Right lobe of liver (tissue), 6 donors: ENCODE measurements around the gene MS4A2. TPM values are rescaled to one million over a fixed set of nuclear protein-coding genes. Genes with fewer than 3 reads are reported as not detected.

Experiments used
- ATAC-seq, 4 donors: fragments of 200-7000 bp; cut with Tn5 transposase; one replicate each; pipeline ENCODE4 v1.9.1; 2020; ENCODE audit warnings: mild to moderate bottlenecking in 4 of 4, moderate library complexity in 4 of 4
- DNase-seq, 3 donors: peaks; one replicate each; pipeline ENCODE4 v3.0.0-alpha.2; 2020
- H3K27ac ChIP-seq, 3 donors: fragments of 200-600 bp; one replicate each; pipeline ENCODE4 v1.8.0; 2022
- H3K27me3 ChIP-seq, 2 donors: fragments of 200-600 bp; one replicate each; pipeline ENCODE4 v1.8.0; 2022
- H3K36me3 ChIP-seq, 4 donors: fragments of 200-600 bp; sonication (generic) in 1 of 4; one replicate each; pipeline versions ENCODE4 v1.5.1 to v1.8.0; 2017 to 2022; ENCODE audit warnings: control low read depth in 1 of 4
- H3K4me1 ChIP-seq, 4 donors: fragments of 200-600 bp; sonication (generic) in 1 of 4; one replicate each; pipeline versions ENCODE4 v1.5.1 to v1.8.0; 2017 to 2022; ENCODE audit warnings: control low read depth in 1 of 4
- H3K4me3 ChIP-seq, 3 donors: fragments of 200-600 bp; one replicate each; pipeline ENCODE4 v1.8.0; 2022
- H3K9me3 ChIP-seq, 4 donors: fragments of 200-600 bp; sonication (generic) in 1 of 4; one replicate each; pipeline versions ENCODE4 v1.5.1 to v1.8.0; 2017 to 2022; ENCODE audit warnings: control low read depth in 1 of 4
- POLR2A ChIP-seq: fragments of 450-650 bp; IDR thresholded peaks from one replicate; pipeline ENCODE4 v1.6.1; 2017; ENCODE audit warnings: antibody characterized with exemption, mild to moderate bottlenecking
- WGBS: methylation state at CpG from one replicate; pipeline ENCODE4 v1.1.6; 2018; ENCODE audit warnings: low coverage, low lambda C conversion rate; ENCODE audit not compliant: insufficient coverage; ENCODE audit errors: missing lambda C conversion rate; 5-methylcytosine and 5-hydroxymethylcytosine counted together
- intact Hi-C, 2 donors: fragments of 100-400 bp; cut with DNase I; formaldehyde crosslinking; loops; one replicate each; pipeline versions ENCODE4 v1.11.2 to v1.14.1; 2022
- total RNA-seq, 6 experiments: library from RNA; depleted of rRNA in 2 of 6; stranded (reverse); fragments of >200 nt in 2 of 6; fragmentation: NEBNext Ultra II Directional in 3 of 6; extraction: Animal tissue kit (Norgen Biotek cat#: 25700) in 3 of 6; gene quantifications; one replicate each; pipeline versions ENCODE4 v1.1.0 to v1.2.4, GENCODE V29; 2016 to 2023
- TF ChIP-seq, protein P1 (sequence below), 4 donors: fragments of 200-600 bp in 3 of 4; fragments of 450-650 bp in 1 of 4; IDR thresholded peaks; one replicate each; pipeline versions ENCODE4 v1.5.1 to v1.8.0; 2016 to 2022; ENCODE audit warnings: antibody characterized with exemption in 4 of 4, mild to moderate bottlenecking in 2 of 4
- donor health status: DM: no; HTN: yes; CAD: no.
- donor health status: DM: no; HTN: no; CAD: no.
- donor health status: DM: no; HTN: no; CAD: no.
- donor health status: DM: no; HTN: yes; CAD: no.
- donor health status: DM: no; HTN: yes; CAD: no.

The MS4A2 gene
- total RNA-seq, 6 experiments from 2014 or later = 0.20 TPM; not detected in 5

- 44% methylated on average over 2 of the region's 2 CpGs for WGBS
- ATAC-seq (no peak), DNase-seq (no peak)
- Histone ChIP-seq H3K27ac (no peak overlapping the region), H3K4me3 (no peak overlapping the region), H3K4me1 (no peaks in the 10 kb centered on the region), H3K36me3 (no peaks in the 10 kb centered on the region), H3K9me3 (no peaks in the 10 kb centered on the region), H3K27me3 (no peaks in the 10 kb centered on the region)
- intact Hi-C loops = no loop called here
- TF ChIP-seq POLR2A = no peak
- TF ChIP-seq, protein P1, sequence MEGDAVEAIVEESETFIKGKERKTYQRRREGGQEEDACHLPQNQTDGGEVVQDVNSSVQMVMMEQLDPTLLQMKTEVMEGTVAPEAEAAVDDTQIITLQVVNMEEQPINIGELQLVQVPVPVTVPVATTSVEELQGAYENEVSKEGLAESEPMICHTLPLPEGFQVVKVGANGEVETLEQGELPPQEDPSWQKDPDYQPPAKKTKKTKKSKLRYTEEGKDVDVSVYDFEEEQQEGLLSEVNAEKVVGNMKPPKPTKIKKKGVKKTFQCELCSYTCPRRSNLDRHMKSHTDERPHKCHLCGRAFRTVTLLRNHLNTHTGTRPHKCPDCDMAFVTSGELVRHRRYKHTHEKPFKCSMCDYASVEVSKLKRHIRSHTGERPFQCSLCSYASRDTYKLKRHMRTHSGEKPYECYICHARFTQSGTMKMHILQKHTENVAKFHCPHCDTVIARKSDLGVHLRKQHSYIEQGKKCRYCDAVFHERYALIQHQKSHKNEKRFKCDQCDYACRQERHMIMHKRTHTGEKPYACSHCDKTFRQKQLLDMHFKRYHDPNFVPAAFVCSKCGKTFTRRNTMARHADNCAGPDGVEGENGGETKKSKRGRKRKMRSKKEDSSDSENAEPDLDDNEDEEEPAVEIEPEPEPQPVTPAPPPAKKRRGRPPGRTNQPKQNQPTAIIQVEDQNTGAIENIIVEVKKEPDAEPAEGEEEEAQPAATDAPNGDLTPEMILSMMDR (IDR thresholded peaks at IDR 0.05) = no peak
Measured at GRCh38 chr11:60111793-60112192, 23.3 kb downstream of the MS4A2 start.

- no peak for ATAC-seq
- no peak overlapping the region for H3K4me3 ChIP-seq
- H3K27me3 ChIP-seq = no peaks in the 10 kb centered on the region
- H3K9me3 ChIP-seq = no peaks in the 10 kb centered on the region
- DNase-seq = no peak
- H3K36me3 ChIP-seq = no peaks in the 10 kb centered on the region
- TF ChIP-seq, protein P1 (IDR thresholded peaks at IDR 0.05) = no peak
- TF ChIP-seq POLR2A = no peak
- intact Hi-C loops = no loop called here
- no peaks in the 10 kb centered on the region for H3K4me1 ChIP-seq
- H3K27ac ChIP-seq = no peak overlapping the region
Measured at GRCh38 chr11:60116996-60117790, 28.7 kb downstream of the MS4A2 start.

DNA sequence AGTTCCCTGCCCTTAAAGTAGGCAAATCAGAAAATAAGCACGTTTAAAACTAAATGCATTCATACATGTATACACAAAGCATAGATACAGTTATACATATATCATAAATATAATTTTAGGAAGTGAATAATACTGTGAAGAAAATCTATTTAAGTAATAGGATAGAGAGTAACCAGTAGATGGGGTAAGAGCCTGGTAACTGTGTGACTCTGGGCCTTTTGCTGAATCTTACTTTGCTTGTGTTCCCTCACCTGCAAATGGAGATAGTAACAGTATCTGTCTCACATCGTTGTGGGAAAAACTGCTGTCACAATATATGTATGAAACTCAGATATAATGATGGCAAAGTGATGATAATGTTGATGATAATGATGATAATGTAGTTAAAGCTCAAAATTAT lies 29.9 kb downstream of the MS4A2 start:
- no peak for TF ChIP-seq POLR2A
- TF ChIP-seq, protein P1 (IDR thresholded peaks at IDR 0.05) = no peak
- WGBS = 35% methylated on average over 2 of the region's 2 CpGs
- H3K9me3 ChIP-seq = no peaks in the 10 kb centered on the region
- H3K4me3 ChIP-seq = no peak overlapping the region
- H3K4me1 ChIP-seq = no peaks in the 10 kb centered on the region
- no peaks in the 10 kb centered on the region for H3K27me3 ChIP-seq
- no peak overlapping the region for H3K27ac ChIP-seq
- H3K36me3 ChIP-seq = no peaks in the 10 kb centered on the region
- ATAC-seq (no peak), DNase-seq (no peak)
- intact Hi-C loops = no loop called here

DNA sequence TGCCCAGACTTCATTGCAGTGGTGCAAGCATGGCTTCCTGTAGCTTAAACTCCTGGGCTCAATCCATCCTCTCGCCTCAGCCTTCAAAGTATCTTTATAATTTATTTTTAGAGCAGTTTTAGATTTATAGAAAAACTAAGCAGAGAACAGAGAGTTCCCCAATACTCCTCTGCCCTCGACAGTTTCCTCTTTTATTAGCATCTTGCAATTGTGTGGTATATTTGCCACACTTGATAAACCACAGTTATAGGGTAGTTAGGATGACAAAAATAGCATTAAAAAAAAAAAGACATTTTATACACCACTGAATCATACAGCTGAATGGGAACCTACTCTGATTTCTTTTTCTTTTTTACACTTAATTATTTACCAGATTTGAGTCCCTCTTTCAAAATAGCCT lies 31.2 kb downstream of the MS4A2 start:
- no peaks in the 10 kb centered on the region for H3K36me3 ChIP-seq
- H3K9me3 ChIP-seq = no peaks in the 10 kb centered on the region
- no peaks in the 10 kb centered on the region for H3K4me1 ChIP-seq
- H3K27ac ChIP-seq = no peak overlapping the region
- WGBS = 39% methylated on average over 2 of the region's 2 CpGs
- intact Hi-C loops = no loop called here
- no peaks in the 10 kb centered on the region for H3K27me3 ChIP-seq
- no peak for TF ChIP-seq POLR2A
- TF ChIP-seq, protein P1 (IDR thresholded peaks at IDR 0.05) = no peak
- ATAC-seq = no peak
- DNase-seq = no peak
- no peak overlapping the region for H3K4me3 ChIP-seq
